Fibroblast of the aortic adventitia (primary cell): ENCODE measurements around the gene RAD51B. TPM values are rescaled to one million over a fixed set of nuclear protein-coding genes. Genes with fewer than 3 reads are reported as not detected.

Source experiments
- DNase-seq: peaks from one replicate; pipeline ENCODE4 v3.0.0-alpha.2; 2010; ENCODE audit warnings: low read depth
- H3K4me3 ChIP-seq: 2 replicates; pipeline ENCODE4 v1.5.1; 2011; ENCODE audit warnings: low read depth, mild to moderate bottlenecking, control low read depth, low read length, moderate library complexity
- CTCF ChIP-seq: IDR thresholded peaks from 2 replicates; pipeline ENCODE4 v1.5.1; 2011; ENCODE audit warnings: mild to moderate bottlenecking, low read length, control low read depth, inconsistent platforms; ENCODE audit not compliant: insufficient read depth
- total RNA-seq: library from RNA; depleted of rRNA; stranded (reverse); fragments of >200 nt; gene quantifications from 2 replicates; pipeline ENCODE4 v1.2.3, GENCODE V29; 2012; ENCODE audit warnings: low replicate concordance

RAD51B gene
- total RNA-seq, 1 donor, result 28.7 TPM

DNA sequence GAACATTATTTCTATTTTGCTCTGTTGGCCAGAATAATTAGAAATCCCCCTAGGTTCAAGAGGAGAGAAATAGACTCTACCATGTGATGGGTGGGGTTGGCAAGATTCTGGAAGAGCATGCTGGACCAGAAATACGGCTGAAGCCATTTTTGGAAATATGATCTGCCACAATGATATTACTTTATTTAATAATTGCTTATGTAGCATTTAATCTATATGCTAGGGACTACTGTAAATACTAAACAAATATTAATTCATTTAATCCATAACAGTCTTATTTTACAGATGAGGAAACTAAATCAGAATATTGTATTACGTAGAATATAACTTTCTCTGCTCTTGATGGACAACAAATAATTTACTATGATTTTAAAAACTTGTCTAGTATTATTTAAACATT is 193.7 kb downstream of the RAD51B start:
- no peak for TF ChIP-seq CTCF
- no peak for DNase-seq
- no peak overlapping the region for H3K4me3 ChIP-seq

DNA sequence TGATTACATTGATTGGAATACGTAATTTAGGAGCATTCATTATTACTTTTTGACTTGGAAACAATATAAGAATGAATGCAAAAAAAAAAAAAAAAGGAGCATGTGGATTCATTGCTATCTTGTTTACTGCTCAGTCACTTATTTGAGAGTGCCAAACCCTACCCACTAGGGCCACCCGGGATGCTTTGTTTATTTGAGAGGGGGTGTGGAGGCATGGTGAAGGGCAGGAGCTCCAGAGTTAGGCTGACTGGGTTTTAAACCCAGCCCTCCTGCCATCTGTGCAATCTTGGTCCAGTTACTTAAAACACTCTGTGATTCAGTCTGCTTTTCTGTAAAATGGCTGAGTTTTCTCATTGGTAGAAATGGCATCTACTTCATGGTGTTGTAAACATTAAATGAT is 195.2 kb downstream of the RAD51B start:
- H3K4me3 ChIP-seq, result no peak overlapping the region
- DNase-seq, result no peak
- no peak for TF ChIP-seq CTCF

DNA sequence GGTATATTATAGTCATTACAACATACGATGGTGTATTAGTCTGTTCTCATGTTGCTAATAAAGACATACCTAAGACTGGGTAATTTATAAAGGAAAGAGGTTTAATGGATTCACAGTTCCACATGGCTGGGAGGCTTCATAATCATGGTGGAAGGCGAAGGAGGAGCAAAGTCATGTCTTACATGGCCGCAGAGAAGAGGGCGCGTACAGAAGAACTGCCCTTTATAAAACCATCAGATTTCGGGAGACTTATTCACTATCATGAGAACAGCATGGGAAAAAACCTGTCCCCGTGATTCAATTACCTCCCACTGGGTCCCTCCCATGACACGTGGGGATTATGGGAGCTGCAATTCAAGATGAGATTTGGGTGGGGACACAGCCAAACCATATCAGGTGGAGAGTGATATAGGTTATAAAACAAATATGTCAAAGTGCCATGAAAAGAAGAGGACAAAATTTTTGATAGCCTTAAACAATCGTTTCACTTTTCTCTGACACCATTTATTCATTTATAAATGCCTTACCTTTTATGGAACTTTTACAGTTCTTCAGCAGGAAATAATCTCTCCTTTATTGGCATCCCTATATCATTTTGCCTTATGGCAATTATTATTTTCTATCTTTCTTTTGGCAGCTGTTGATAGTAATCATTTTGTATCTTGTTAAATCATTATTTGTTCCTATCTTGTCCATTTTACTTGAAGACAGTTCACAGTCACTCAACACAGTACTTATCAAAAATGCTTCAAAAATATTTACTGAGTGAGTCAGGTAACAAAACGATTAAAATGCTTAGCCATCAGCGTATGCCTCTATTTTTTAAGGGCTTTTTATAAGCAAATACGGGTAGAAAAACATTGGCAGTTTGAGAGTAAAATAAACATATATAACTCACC is 196.0 kb downstream of the RAD51B start:
- DNase-seq, result no peak
- H3K4me3 ChIP-seq, result no peak overlapping the region
- no peak for TF ChIP-seq CTCF

GRCh38 chr14:68016255-68016914 is 196.8 kb downstream of the RAD51B start:
- no peak overlapping the region for H3K4me3 ChIP-seq
- DNase-seq, result peak; percentile 62
- no peak for TF ChIP-seq CTCF

DNA sequence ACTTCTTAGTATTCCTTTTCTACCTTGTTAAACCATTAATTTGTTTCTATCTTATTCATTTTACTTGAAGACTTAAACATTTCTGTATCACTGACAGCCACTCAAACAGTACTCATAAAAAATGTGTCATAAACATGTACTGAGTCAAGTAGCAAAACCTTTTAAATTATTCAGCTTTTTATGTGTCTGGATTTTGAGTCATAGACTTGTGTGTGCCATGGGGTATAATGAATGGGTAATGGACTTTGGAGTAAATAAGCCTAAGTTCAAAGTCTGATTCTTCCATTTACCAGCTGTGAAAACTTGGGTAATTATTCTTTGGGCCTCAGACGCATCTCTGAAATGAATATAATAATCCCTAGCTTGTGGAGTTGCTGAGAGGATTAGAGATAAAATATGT is 199.0 kb downstream of the RAD51B start:
- no peak for TF ChIP-seq CTCF
- no peak overlapping the region for H3K4me3 ChIP-seq
- no peak for DNase-seq

GRCh38 chr14:68020493-68020892 is 200.9 kb downstream of the RAD51B start:
- no peak for DNase-seq
- no peak for TF ChIP-seq CTCF

More at GRCh38 chr14:68020493-68020892, 200.9 kb downstream of the RAD51B start:
- no peak overlapping the region for H3K4me3 ChIP-seq
